HAP-1 (cell line): ENCODE data around the gene RHBDF1.
"Not testable (repeated sequence)": the region's sequence is repeated elsewhere in the genome, so short reads cannot be mapped to it uniquely, and the experiment has no call there.

Source experiments
- DNase-seq, 2 experiments: peaks; one replicate each; pipeline ENCODE4 v3.0.0-alpha.2; 2016 to 2020; ENCODE audit warnings: low spot score in 2 of 2
- H3K27me3 ChIP-seq: fragments of 250-450 bp; sonication (Bioruptor Pico); 2 replicates; pipeline ENCODE4 v1.5.1; 2020; ENCODE audit warnings: low read depth, mild to moderate bottlenecking, moderate library complexity
- H3K36me3 ChIP-seq: fragments of 250-450 bp; sonication (Bioruptor Pico); replicated peaks from 2 replicates; pipeline ENCODE4 v1.5.1; 2020; ENCODE audit warnings: mild to moderate bottlenecking
- H3K4me1 ChIP-seq: fragments of 250-450 bp; sonication (Bioruptor Pico); 2 replicates; pipeline ENCODE4 v1.5.1; 2020; ENCODE audit warnings: mild to moderate bottlenecking
- H3K4me3 ChIP-seq: fragments of 250-450 bp; sonication (Bioruptor Pico); 2 replicates; pipeline ENCODE4 v1.5.1; 2020; ENCODE audit warnings: mild to moderate bottlenecking, moderate library complexity
- H3K9me3 ChIP-seq: fragments of 250-450 bp; sonication (Bioruptor Pico); 2 replicates; pipeline ENCODE4 v1.5.1; 2020; ENCODE audit warnings: mild to moderate bottlenecking, moderate library complexity
- in situ Hi-C: fragments of 300-500 bp; cut with MboI; formaldehyde crosslinking; loops from 3 replicates; pipeline ENCODE4 v1.14.3; 2020; ENCODE audit warnings: low sequenced_read_pairs, inconsistent platforms, mixed read lengths

Gene RHBDF1

GRCh38 chr16:53346-54236 is 18.8 kb downstream of the RHBDF1 start, which contains the start of the genes POLR3K and SNRNP25:
Gene POLR3K (minus strand): TSS chr16:53608. CDS start chr16:53586, 22 bp downstream.
Gene SNRNP25 (plus strand): TSS chr16:53828. CDS start chr16:54017, 189 bp downstream.
- Histone ChIP-seq H3K4me3 (peak within 1 kb of the TSS; percentile 73), H3K9me3 (no peaks in the 10 kb centered on the region; the same call in 1 of the 2 replicates), H3K27me3 (no peaks in the 10 kb centered on the region), H3K4me1 (peaks cover 12% of the 10 kb centered on the region), H3K36me3 (peaks cover 71% of the 10 kb centered on the region)
- peak; percentile 97 to 99 for DNase-seq
- in situ Hi-C loops = no loop called here

- in situ Hi-C loops = no loop called here
- DNase-seq = no peak
- Histone ChIP-seq H3K4me1 (peaks cover 12% of the 10 kb centered on the region), H3K4me3 (peak overlapping the region; percentile 7), H3K9me3 (no peaks in the 10 kb centered on the region; the same call in 1 of the 2 replicates), H3K36me3 (peaks cover 66% of the 10 kb centered on the region), H3K27me3 (no peaks in the 10 kb centered on the region)
Observed at GRCh38 chr16:50769-51591, 21.5 kb downstream of the RHBDF1 start.

GRCh38 chr16:47234-47633 is 25.2 kb downstream of the RHBDF1 start:
- in situ Hi-C loops = no loop called here
- no peak for DNase-seq
- H3K36me3 ChIP-seq = peaks cover 80% of the 10 kb centered on the region
- H3K4me3 ChIP-seq = no peak overlapping the region
- H3K4me1 ChIP-seq = peaks cover 5% of the 10 kb centered on the region
- no peaks in the 10 kb centered on the region for H3K27me3 ChIP-seq
- no peaks in the 10 kb centered on the region for H3K9me3 ChIP-seq

- peaks cover 85% of the 10 kb centered on the region for H3K36me3 ChIP-seq
- H3K27me3 ChIP-seq, H3K4me3 ChIP-seq, H3K9me3 ChIP-seq, in situ Hi-C loops, H3K4me1 ChIP-seq, DNase-seq: not testable (repeated sequence)
Observed at GRCh38 chr16:46510-46909, 25.9 kb downstream of the RHBDF1 start.

GRCh38 chr16:45454-45853 is 27.0 kb downstream of the RHBDF1 start:
- DNase-seq = no peak
- Histone ChIP-seq H3K36me3 (peaks cover 80% of the 10 kb centered on the region), H3K4me3 (no peak overlapping the region), H3K9me3 (no peaks in the 10 kb centered on the region), H3K4me1 (no peaks in the 10 kb centered on the region), H3K27me3 (no peaks in the 10 kb centered on the region)
- in situ Hi-C loops = no loop called here

- H3K9me3 ChIP-seq = no peaks in the 10 kb centered on the region
- H3K4me3 ChIP-seq = no peak overlapping the region
- in situ Hi-C loops = no loop called here
- DNase-seq = no peak
- no peaks in the 10 kb centered on the region for H3K4me1 ChIP-seq
- no peaks in the 10 kb centered on the region for H3K27me3 ChIP-seq
- peaks cover 72% of the 10 kb centered on the region for H3K36me3 ChIP-seq
Observed at GRCh38 chr16:44655-45054, 27.8 kb downstream of the RHBDF1 start.

GRCh38 chr16:43294-43693 is 29.1 kb downstream of the RHBDF1 start:
- no peaks in the 10 kb centered on the region for H3K27me3 ChIP-seq
- H3K9me3 ChIP-seq = no peaks in the 10 kb centered on the region
- H3K4me1 ChIP-seq = no peaks in the 10 kb centered on the region
- no peak overlapping the region for H3K4me3 ChIP-seq
- in situ Hi-C loops = no loop called here
- H3K36me3 ChIP-seq = peaks cover 66% of the 10 kb centered on the region
- DNase-seq = no peak

GRCh38 chr16:42691-43090 is 29.7 kb downstream of the RHBDF1 start:
- Histone ChIP-seq H3K4me3 (no peak overlapping the region), H3K27me3 (no peaks in the 10 kb centered on the region), H3K9me3 (no peaks in the 10 kb centered on the region), H3K4me1 (no peaks in the 10 kb centered on the region), H3K36me3 (peaks cover 61% of the 10 kb centered on the region)
- no peak for DNase-seq
- in situ Hi-C loops = no loop called here

GRCh38 chr16:42069-42457 is 30.4 kb downstream of the RHBDF1 start:
- Histone ChIP-seq H3K9me3 (no peaks in the 10 kb centered on the region), H3K36me3 (peaks cover 57% of the 10 kb centered on the region), H3K27me3 (no peaks in the 10 kb centered on the region), H3K4me1 (no peaks in the 10 kb centered on the region), H3K4me3 (no peak overlapping the region)
- in situ Hi-C loops = no loop called here
- no peak for DNase-seq

- H3K36me3 ChIP-seq = peaks cover 53% of the 10 kb centered on the region
- in situ Hi-C loops = no loop called here
Observed at GRCh38 chr16:41439-42068, 30.9 kb downstream of the RHBDF1 start.

GRCh38 chr16:38941-39892 is 33.2 kb downstream of the RHBDF1 start:
- H3K36me3 ChIP-seq = peaks cover 33% of the 10 kb centered on the region

More at GRCh38 chr16:41439-42068, 30.9 kb downstream of the RHBDF1 start:
- no peaks in the 10 kb centered on the region for H3K4me1 ChIP-seq
- H3K9me3 ChIP-seq = no peaks in the 10 kb centered on the region
- no peak for DNase-seq
- no peak overlapping the region for H3K4me3 ChIP-seq
- H3K27me3 ChIP-seq = no peaks in the 10 kb centered on the region

GRCh38 chr16:38206-38605 is 34.2 kb downstream of the RHBDF1 start:
- in situ Hi-C loops = not testable (repeated sequence)

More at GRCh38 chr16:38941-39892, 33.2 kb downstream of the RHBDF1 start:
- Histone ChIP-seq H3K4me3 (no peak overlapping the region), H3K4me1 (no peaks in the 10 kb centered on the region), H3K9me3 (no peaks in the 10 kb centered on the region), H3K27me3 (no peaks in the 10 kb centered on the region)
- no peak for DNase-seq
- in situ Hi-C loops = no loop called here

GRCh38 chr16:37511-37910 is 34.9 kb downstream of the RHBDF1 start:
- Histone ChIP-seq H3K9me3 (no peaks in the 10 kb centered on the region), H3K4me3 (no peak overlapping the region), H3K36me3 (peaks cover 18% of the 10 kb centered on the region), H3K27me3 (no peaks in the 10 kb centered on the region), H3K4me1 (no peaks in the 10 kb centered on the region)
- in situ Hi-C loops = no loop called here
- DNase-seq = no peak

More at GRCh38 chr16:38206-38605, 34.2 kb downstream of the RHBDF1 start:
- not testable (repeated sequence) for H3K9me3 ChIP-seq, H3K4me1 ChIP-seq, H3K4me3 ChIP-seq, H3K27me3 ChIP-seq, DNase-seq
- H3K36me3 ChIP-seq = peaks cover 25% of the 10 kb centered on the region
